Neuronal stem cell (in vitro differentiated cells): Measurements from ENCODE around the gene SLC49A3.
A peak's percentile ranks its signal among the peaks of the same experiment; 100 is the strongest.

Experiments
- DNase-seq: peaks from one replicate; pipeline ENCODE4 v3.0.0-alpha.2; 2013; ENCODE audit warnings: low spot score
- H2AFZ ChIP-seq: one replicate; pipeline ENCODE4 v1.6.1; 2013; ENCODE audit warnings: mild to moderate bottlenecking, low read length, inconsistent platforms
- H2AK5ac ChIP-seq: 2 replicates; pipeline ENCODE4 v1.6.1; 2013; ENCODE audit warnings: low read depth, mild to moderate bottlenecking, inconsistent platforms, low read length, moderate library complexity, mixed read lengths
- H2BK120ac ChIP-seq: 2 replicates; pipeline ENCODE4 v1.6.1; 2013; ENCODE audit warnings: low read depth, mild to moderate bottlenecking, inconsistent platforms, low read length, moderate library complexity, mixed read lengths
- H2BK12ac ChIP-seq: one replicate; pipeline ENCODE4 v1.6.1; 2013; ENCODE audit warnings: low read length, inconsistent platforms
- H2BK15ac ChIP-seq: 2 replicates; pipeline ENCODE4 v1.6.1; 2013; ENCODE audit warnings: mild to moderate bottlenecking, low read length, inconsistent platforms, mixed read lengths
- H2BK5ac ChIP-seq: one replicate; pipeline ENCODE4 v1.6.1; 2013; ENCODE audit warnings: inconsistent platforms, mild to moderate bottlenecking, low read length, moderate library complexity
- H3K14ac ChIP-seq: one replicate; pipeline ENCODE4 v1.6.1; 2013; ENCODE audit warnings: low read length, inconsistent platforms
- H3K18ac ChIP-seq: 2 replicates; pipeline ENCODE4 v1.6.1; 2013; ENCODE audit warnings: low read length, inconsistent platforms
- H3K23ac ChIP-seq: 2 replicates; pipeline ENCODE4 v1.6.1; 2013; ENCODE audit warnings: low read depth, mild to moderate bottlenecking, mixed read lengths, low read length, inconsistent platforms; ENCODE audit not compliant: poor library complexity
- H3K27ac ChIP-seq: replicated peaks from 3 replicates; pipeline ENCODE4 v1.5.1; 2013; ENCODE audit warnings: low read length, inconsistent platforms
- H3K27me3 ChIP-seq, 3 experiments: 2 replicates each; pipeline ENCODE4 v1.6.1; 2013; ENCODE audit warnings: low read length in 3 of 3, mild to moderate bottlenecking in 2 of 3, inconsistent platforms in 1 of 3, low read depth in 1 of 3, mixed read lengths in 1 of 3, moderate library complexity in 1 of 3; ENCODE audit not compliant: control insufficient read depth in 3 of 3, insufficient read depth in 3 of 3
- H3K36me3 ChIP-seq, 2 donors: replicated peaks in 1 of 2; 2 replicates each; pipeline ENCODE4 v1.6.1; 2013; ENCODE audit warnings: low read length in 2 of 2; ENCODE audit not compliant: control insufficient read depth in 2 of 2, insufficient read depth in 2 of 2
- H3K4ac ChIP-seq: 2 replicates; pipeline ENCODE4 v1.6.1; 2013; ENCODE audit warnings: inconsistent platforms, mild to moderate bottlenecking, low read length, moderate library complexity
- H3K4me1 ChIP-seq, 2 donors: 1 replicate in 1 of 2; 2 replicates in 1 of 2; pipeline ENCODE4 v1.6.1; 2013; ENCODE audit warnings: low read length in 2 of 2, low read depth in 1 of 2; ENCODE audit not compliant: control insufficient read depth in 2 of 2, insufficient read depth in 1 of 2
- H3K4me2 ChIP-seq: one replicate; pipeline ENCODE4 v1.6.1; 2013; ENCODE audit warnings: mild to moderate bottlenecking, low read length, inconsistent platforms; ENCODE audit not compliant: insufficient read depth, poor library complexity, severe bottlenecking
- H3K4me3 ChIP-seq, 2 donors: 2 replicates each; pipeline ENCODE4 v1.5.1; 2013; ENCODE audit warnings: low read length in 2 of 2, mild to moderate bottlenecking in 2 of 2, inconsistent platforms in 1 of 2, moderate library complexity in 1 of 2
- H3K79me1 ChIP-seq: one replicate; pipeline ENCODE4 v1.6.1; 2013; ENCODE audit warnings: low read depth, mild to moderate bottlenecking, inconsistent platforms, low read length, moderate library complexity
- H3K9ac ChIP-seq: one replicate; pipeline ENCODE4 v1.6.1; 2013; ENCODE audit warnings: mild to moderate bottlenecking, low read depth, low read length, inconsistent platforms; ENCODE audit not compliant: poor library complexity
- H3K9me3 ChIP-seq, 2 donors: replicated peaks in 1 of 2; 2 replicates each; pipeline versions ENCODE3 to v1.6.1; 2013; ENCODE audit warnings: low read length in 2 of 2, mild to moderate bottlenecking in 2 of 2, inconsistent platforms in 1 of 2, low read depth in 1 of 2, mixed read lengths in 1 of 2, moderate library complexity in 1 of 2; ENCODE audit not compliant: control insufficient read depth in 2 of 2, insufficient read depth in 1 of 2
- H4K8ac ChIP-seq: one replicate; pipeline ENCODE4 v1.6.1; 2013; ENCODE audit warnings: low read depth, mild to moderate bottlenecking, inconsistent platforms, low read length, moderate library complexity
- H4K91ac ChIP-seq: one replicate; pipeline ENCODE4 v1.6.1; 2013; ENCODE audit warnings: low read length, low read depth, mild to moderate bottlenecking, inconsistent platforms; ENCODE audit not compliant: poor library complexity
- WGBS, 2 donors: extraction: QIAGEN DNeasy Blood & Tissue Kit; methylation state at CpG; one replicate each; pipeline ENCODE4 v1.1.7; 2013; ENCODE audit warnings: missing lambda C conversion rate in 2 of 2, mixed read lengths in 1 of 2; ENCODE audit not compliant: insufficient read length in 2 of 2, insufficient replicate concordance in 1 of 2; ENCODE audit errors: extremely low coverage in 2 of 2; 5-methylcytosine and 5-hydroxymethylcytosine counted together

SLC49A3 gene

DNA sequence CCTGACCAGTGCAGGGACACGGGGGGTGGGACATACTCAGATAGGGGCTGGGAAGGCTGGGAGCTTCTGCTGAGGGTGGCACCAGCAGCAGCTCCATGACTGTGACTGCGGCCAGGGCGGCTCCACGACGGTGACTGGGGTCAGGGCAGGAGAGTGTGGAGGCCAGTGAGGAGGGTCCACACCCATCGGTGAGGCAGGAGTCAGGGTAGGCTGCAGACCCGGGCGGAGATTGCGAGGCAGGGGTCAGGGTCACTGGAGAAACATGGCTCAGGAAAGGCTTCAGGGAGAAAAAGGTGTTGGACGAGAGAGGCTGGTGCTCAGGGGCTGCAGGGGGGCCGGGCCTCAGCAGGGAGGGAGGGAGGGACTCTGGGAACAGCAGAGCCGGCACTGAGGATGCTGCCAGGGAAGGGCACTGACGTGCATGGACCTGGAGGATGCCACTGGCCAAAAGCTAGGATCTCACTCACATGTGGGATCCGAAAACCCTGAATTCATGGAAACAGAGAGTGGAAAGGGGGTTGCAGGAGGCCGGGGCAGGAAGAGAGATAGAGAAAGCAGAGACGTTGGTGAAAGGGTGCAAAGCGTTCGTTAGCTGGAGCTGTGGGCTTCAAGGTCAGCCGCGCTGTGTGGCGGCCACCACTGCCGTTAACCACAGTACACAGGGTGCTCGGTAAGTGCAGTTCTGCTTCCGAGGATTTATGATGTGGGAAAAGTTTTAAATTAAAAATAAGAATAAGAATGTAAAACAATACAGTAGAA is 36.9 kb downstream of the SLC49A3 start:
- Histone ChIP-seq H3K9me3 (no peaks in the 10 kb centered on the region), H3K27me3 (peaks cover 0 to 32% (median 2%) of the 10 kb centered on the region in 3 experiments), H3K4me3 (no peak overlapping the region), H3K9ac (peak overlapping the region; percentile 70), H2AK5ac (peak overlapping the region; percentile 92), H4K8ac (peak overlapping the region; percentile 17), H2BK5ac (peak overlapping the region; percentile 66), H2BK15ac (peak overlapping the region; percentile 67), H3K4me1 (peaks cover 0 to 9% of the 10 kb centered on the region in 2 donors), H3K23ac (peak overlapping the region; percentile 93), H3K18ac (peak overlapping the region; percentile 64), H2BK120ac (no peak overlapping the region), H3K79me1 (peaks cover 2% of the 10 kb centered on the region), H3K4ac (no peak overlapping the region), H3K36me3 (no peaks in the 10 kb centered on the region), H4K91ac (no peak overlapping the region), H3K27ac (no peak overlapping the region), H3K14ac (peak overlapping the region; percentile 56), H2BK12ac (peak overlapping the region; percentile 46), H2AFZ (no peak overlapping the region), H3K4me2 (no peak overlapping the region)
- WGBS, 2 donors: no CpG with 5 or more reads among the region's 24 CpGs
- DNase-seq: no peak

- H3K4me2 ChIP-seq: no peak overlapping the region
- peak overlapping the region; percentile 82 for H3K14ac ChIP-seq
- peak overlapping the region; percentile 92 for H2AK5ac ChIP-seq
- no peak overlapping the region for H4K91ac ChIP-seq
- H3K27ac ChIP-seq: no peak overlapping the region
- H2AFZ ChIP-seq: peak overlapping the region; percentile 22
- H3K36me3 ChIP-seq: no peaks in the 10 kb centered on the region
- H3K9me3 ChIP-seq: no peaks in the 10 kb centered on the region
- peak overlapping the region; percentile 87 for H3K18ac ChIP-seq
- peaks cover 0 to 32% (median 2%) of the 10 kb centered on the region in 3 experiments for H3K27me3 ChIP-seq
- no peak overlapping the region for H3K4ac ChIP-seq
- peaks cover 2% of the 10 kb centered on the region for H3K79me1 ChIP-seq
- H3K4me3 ChIP-seq: no peak overlapping the region
- no CpG with 5 or more reads among the region's 49 CpGs for WGBS, 2 donors
- H3K23ac ChIP-seq: peak overlapping the region; percentile 93
- peak overlapping the region; percentile 93 for H2BK12ac ChIP-seq
- H2BK5ac ChIP-seq: peak overlapping the region; percentile 66
- no peak for DNase-seq
- peak overlapping the region; percentile 70 for H3K9ac ChIP-seq
- peak overlapping the region; percentile 17 for H4K8ac ChIP-seq
- H3K4me1 ChIP-seq: peaks cover 0 to 9% of the 10 kb centered on the region in 2 donors
- H2BK15ac ChIP-seq: no peak overlapping the region
- no peak overlapping the region for H2BK120ac ChIP-seq
Observed at GRCh38 chr4:650951-651883, 37.7 kb downstream of the SLC49A3 start.

GRCh38 chr4:650461-650860 is 38.5 kb downstream of the SLC49A3 start:
- no peak overlapping the region for H3K27ac ChIP-seq
- H3K27me3 ChIP-seq: peaks cover 0 to 32% (median 2%) of the 10 kb centered on the region in 3 experiments
- no peak overlapping the region for H3K4me2 ChIP-seq
- peak overlapping the region; percentile 21 for H3K9ac ChIP-seq
- no peak overlapping the region for H3K4ac ChIP-seq
- H3K4me3 ChIP-seq: no peak overlapping the region
- no CpG with 5 or more reads among the region's 18 CpGs for WGBS, 2 donors
- no peak overlapping the region for H2BK5ac ChIP-seq
- peak overlapping the region; percentile 22 for H2AFZ ChIP-seq
- H3K4me1 ChIP-seq: peaks cover 0 to 9% of the 10 kb centered on the region in 2 donors
- H3K18ac ChIP-seq: peak overlapping the region; percentile 48
- peak overlapping the region; percentile 63 for H2AK5ac ChIP-seq
- peak overlapping the region; percentile 58 for H2BK15ac ChIP-seq
- H3K9me3 ChIP-seq: no peaks in the 10 kb centered on the region
- no peaks in the 10 kb centered on the region for H3K36me3 ChIP-seq
- H3K79me1 ChIP-seq: no peaks in the 10 kb centered on the region
- peak overlapping the region; percentile 31 for H3K23ac ChIP-seq
- no peak overlapping the region for H4K91ac ChIP-seq
- DNase-seq: no peak
- no peak overlapping the region for H2BK120ac ChIP-seq
- H3K14ac ChIP-seq: peak overlapping the region; percentile 82
- peak overlapping the region; percentile 90 for H2BK12ac ChIP-seq
- H4K8ac ChIP-seq: no peak overlapping the region
